ENCODE data around the gene COMMD10.

- TF ChIP-seq CTCF (IDR thresholded peaks at IDR 0.05; ENCODE audit: low read depth, low read length) (no peak), POLR2A (IDR thresholded peaks at IDR 0.05; ENCODE audit: extremely low read depth, insufficient read length) (no peak)
- TF ChIP-seq, protein P1, sequence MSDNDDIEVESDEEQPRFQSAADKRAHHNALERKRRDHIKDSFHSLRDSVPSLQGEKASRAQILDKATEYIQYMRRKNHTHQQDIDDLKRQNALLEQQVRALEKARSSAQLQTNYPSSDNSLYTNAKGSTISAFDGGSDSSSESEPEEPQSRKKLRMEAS (IDR thresholded peaks at IDR 0.05; ENCODE audit: low read depth, low read length), result no peak
Measured at GRCh38 chr5:116157902-116158301, 73.1 kb downstream of the COMMD10 start.
